Stimulated activated CD8-positive, alpha-beta memory T cell treated with anti-CD3 and anti-CD28 coated beads, Interleukin-7, amount 100 ng/mL, for 48 hours (primary cell): ENCODE measurements around the gene SLC45A3.

ENCODE experiments used
- DNase-seq, 2 donors: peaks; one replicate each; pipeline ENCODE4 v3.0.0-alpha.2; 2020; ENCODE audit warnings: low read depth in 1 of 2; ENCODE audit errors: extremely low read depth in 1 of 2

SLC45A3 gene

DNA sequence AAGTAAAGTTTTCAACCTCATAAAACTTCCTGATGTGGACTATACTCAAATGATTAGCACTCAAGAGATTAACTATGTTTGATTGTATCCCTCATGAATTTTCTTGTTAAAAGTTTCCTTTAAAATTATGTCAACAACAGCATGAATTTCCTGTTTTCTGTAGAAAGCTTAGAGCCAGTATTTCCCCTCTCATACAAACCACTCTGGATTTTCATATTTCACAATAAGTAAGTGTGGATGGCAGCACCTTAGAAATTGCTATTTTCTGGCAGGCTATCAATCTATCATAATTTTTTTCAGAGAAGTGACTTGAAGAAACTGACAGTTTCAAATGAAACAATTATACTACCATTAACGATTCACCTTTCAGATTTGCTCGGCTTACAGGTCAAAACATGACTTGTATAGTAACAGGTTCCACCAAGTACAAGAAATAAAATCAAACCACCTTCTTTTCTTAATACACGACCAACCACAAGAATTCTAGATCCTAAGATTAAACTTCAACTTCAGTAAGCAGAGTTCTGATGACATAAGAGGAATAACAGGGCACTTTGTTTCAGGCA is 69.3 kb downstream of the SLC45A3 start:
- no peak for DNase-seq

DNA sequence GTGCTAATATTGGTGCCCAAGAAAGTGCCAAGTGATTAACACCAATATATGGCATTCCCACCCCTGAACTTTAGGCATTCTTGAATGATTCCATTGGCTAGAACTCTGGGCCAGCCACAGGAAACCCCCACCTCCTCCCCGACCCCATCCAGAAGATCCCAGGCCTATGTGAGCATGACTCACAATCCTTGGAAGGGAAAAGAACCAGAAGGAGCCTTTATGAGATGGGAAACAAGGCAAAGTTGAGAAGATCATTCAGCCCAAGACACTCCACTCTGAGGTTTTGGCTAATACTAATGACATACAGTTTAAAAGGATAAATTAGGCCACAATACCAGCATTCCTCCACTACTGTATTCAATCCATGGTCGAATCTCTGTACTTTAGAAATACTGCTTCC is 70.3 kb downstream of the SLC45A3 start:
- no peak for DNase-seq
